ENCODE results near the gene CALM3. TPM values are rescaled to one million over a fixed set of nuclear protein-coding genes. Genes with fewer than 3 reads are reported as not detected.
"Not testable (repeated sequence)": the region's sequence is repeated elsewhere in the genome, so short reads cannot be mapped to it uniquely, and the experiment has no call there.

Gene CALM3
- total and polyA plus RNA-seq, 7 donors = 120 to 192 (median 145) TPM

GRCh38 chr19:46559203-46559602, 41.9 kb upstream of the CALM3 start:
- WGBS, 3 donors = 93 to 95% (median 94%) methylated on average over 9 of the region's 9 CpGs
- intact Hi-C loops (cut with DNase I) = no loop called here
- no peak for TF ChIP-seq CTCF (IDR thresholded peaks at IDR 0.05)
- H3K4me3 ChIP-seq = no peak overlapping the region
- H3K27ac ChIP-seq = no peak overlapping the region
- H3K9me3 ChIP-seq = peaks cover 9% of the 10 kb centered on the region
- no peak for DNase-seq
- H3K27me3 ChIP-seq (ENCODE audit: insufficient read depth in 3 of 3, low read length in 2 of 3) = no peaks in the 10 kb centered on the region
- no peak for ATAC-seq
- no peaks in the 10 kb centered on the region for H3K36me3 ChIP-seq (ENCODE audit: insufficient read depth in 1 of 2, low read depth in 1 of 2)
- no peaks in the 10 kb centered on the region for H3K4me1 ChIP-seq

- intact Hi-C loops (cut with DNase I); H3K27me3 ChIP-seq (ENCODE audit: insufficient read depth in 3 of 3, low read length in 2 of 3); ATAC-seq; H3K9me3 ChIP-seq; H3K4me1 ChIP-seq; H3K27ac ChIP-seq; H3K4me3 ChIP-seq; DNase-seq; H3K36me3 ChIP-seq (ENCODE audit: insufficient read depth in 1 of 2, low read depth in 1 of 2): not testable (repeated sequence)
- WGBS, 3 donors = 86 to 91% (median 89%) methylated on average over 8 of the region's 8 CpGs
Measured at GRCh38 chr19:46559675-46560074, 41.5 kb upstream of the CALM3 start.

- H3K27me3 ChIP-seq (ENCODE audit: insufficient read depth in 3 of 3, low read length in 2 of 3) = no peaks in the 10 kb centered on the region
- no peak for DNase-seq
- intact Hi-C loops (cut with DNase I) = no loop called here
- no peak for ATAC-seq
- no peaks in the 10 kb centered on the region for H3K4me1 ChIP-seq
- no peak for TF ChIP-seq CTCF (IDR thresholded peaks at IDR 0.05)
- H3K4me3 ChIP-seq = no peak overlapping the region
- H3K36me3 ChIP-seq (ENCODE audit: insufficient read depth in 1 of 2, low read depth in 1 of 2) = no peaks in the 10 kb centered on the region
- H3K27ac ChIP-seq = no peak overlapping the region
- H3K9me3 ChIP-seq = no peaks in the 10 kb centered on the region
Measured at GRCh38 chr19:46564701-46565100, 36.4 kb upstream of the CALM3 start.

GRCh38 chr19:46571495-46571894, 29.6 kb upstream of the CALM3 start:
- H3K4me3 ChIP-seq = no peak overlapping the region
- no peak overlapping the region for H3K27ac ChIP-seq
- H3K9me3 ChIP-seq = no peaks in the 10 kb centered on the region
- intact Hi-C loops (cut with DNase I) = no loop called here
- no peaks in the 10 kb centered on the region for H3K27me3 ChIP-seq (ENCODE audit: insufficient read depth in 3 of 3, low read length in 2 of 3)
- no peaks in the 10 kb centered on the region for H3K36me3 ChIP-seq (ENCODE audit: insufficient read depth in 1 of 2, low read depth in 1 of 2)
- H3K4me1 ChIP-seq = no peaks in the 10 kb centered on the region
- TF ChIP-seq CTCF (IDR thresholded peaks at IDR 0.05) = no peak
- 43 to 57% (median 48%) methylated on average over 5 of the region's 5 CpGs for WGBS, 3 donors
- DNase-seq = no peak
- ATAC-seq = no peak

GRCh38 chr19:46573679-46574498, 27.2 kb upstream of the CALM3 start:
- DNase-seq (no peak), ATAC-seq (no peak)
- 73 to 79% (median 78%) methylated on average over 8 of the region's 8 CpGs for WGBS, 3 donors
- Histone ChIP-seq H3K9me3 (no peaks in the 10 kb centered on the region), H3K4me1 (no peaks in the 10 kb centered on the region), H3K4me3 (no peak overlapping the region), H3K27me3 (ENCODE audit: insufficient read depth in 3 of 3, low read length in 2 of 3) (no peaks in the 10 kb centered on the region), H3K27ac (no peak overlapping the region), H3K36me3 (ENCODE audit: insufficient read depth in 1 of 2, low read depth in 1 of 2) (no peaks in the 10 kb centered on the region)
- intact Hi-C loops (cut with DNase I) = no loop called here
- no peak for TF ChIP-seq CTCF (IDR thresholded peaks at IDR 0.05)

All from psoas muscle (tissue), 8 donors.